Activated naive CD8-positive, alpha-beta T cell (primary cell): Measurements from ENCODE around the gene PSMB2.

Experiments
- H3K27ac Mint-ChIP-seq: one replicate; pipeline ENCODE4 v1.8.0; 2021; ENCODE audit warnings: mixed read lengths
- H3K27me3 Mint-ChIP-seq: one replicate; pipeline ENCODE4 v1.8.0; 2021; ENCODE audit warnings: mixed read lengths
- H3K36me3 Mint-ChIP-seq: one replicate; pipeline ENCODE4 v1.8.0; 2021; ENCODE audit warnings: mixed read lengths
- H3K4me1 Mint-ChIP-seq: one replicate; pipeline ENCODE4 v1.8.0; 2021; ENCODE audit warnings: low read depth, mixed read lengths
- H3K4me3 Mint-ChIP-seq: one replicate; pipeline ENCODE4 v1.8.0; 2021; ENCODE audit warnings: mild to moderate bottlenecking, mixed read lengths
- H3K9me3 Mint-ChIP-seq: one replicate; pipeline ENCODE4 v1.8.0; 2021; ENCODE audit warnings: low read depth, mixed read lengths

The PSMB2 gene

DNA sequence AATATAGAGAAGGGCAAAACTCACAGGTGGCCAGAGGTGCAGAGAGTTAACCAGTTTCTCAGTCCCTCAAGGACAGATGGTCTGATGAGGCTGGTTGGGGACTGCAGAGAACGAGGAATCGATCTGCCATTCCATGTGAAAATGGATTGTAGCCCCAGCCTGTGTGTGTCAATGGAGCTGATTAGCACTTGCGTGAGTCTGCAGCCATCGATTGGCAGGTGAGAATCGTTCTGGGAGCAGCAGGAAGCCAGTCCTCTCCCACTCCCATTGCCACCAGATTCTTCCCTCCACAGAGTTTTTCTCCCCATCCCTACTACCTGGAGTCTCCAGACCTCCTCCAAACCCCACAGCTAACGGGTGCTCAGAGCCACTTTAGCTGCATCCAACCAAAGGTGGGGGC, 18.3 kb upstream of the PSMB2 start:
- H3K9me3 Mint-ChIP-seq: no peaks in the 10 kb centered on the region
- peaks cover 2% of the 10 kb centered on the region for H3K4me1 Mint-ChIP-seq
- no peaks in the 10 kb centered on the region for H3K36me3 Mint-ChIP-seq
- H3K27me3 Mint-ChIP-seq: no peaks in the 10 kb centered on the region
- no peak overlapping the region for H3K27ac Mint-ChIP-seq
- H3K4me3 Mint-ChIP-seq: no peak overlapping the region

DNA sequence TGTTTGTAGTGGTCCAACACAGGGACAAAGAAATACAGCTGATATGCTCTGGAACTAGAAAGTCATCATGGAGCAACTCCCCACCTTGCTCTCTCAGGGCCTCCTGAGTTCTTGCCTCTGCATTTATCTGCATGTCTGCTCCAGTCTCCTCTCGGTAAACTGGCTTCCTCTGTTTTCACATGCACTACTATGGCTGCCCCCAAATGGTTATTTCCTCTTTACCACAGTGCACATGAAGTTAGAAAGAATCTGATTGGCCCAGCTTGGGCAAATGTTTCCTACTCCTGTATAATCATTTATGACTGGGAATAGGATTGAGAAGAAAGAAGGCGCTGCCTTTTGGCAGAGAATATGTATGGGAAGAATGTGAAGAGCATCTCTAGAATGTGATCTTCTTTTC, 16.5 kb upstream of the PSMB2 start:
- Mint-ChIP-seq H3K9me3 (no peaks in the 10 kb centered on the region), H3K27me3 (no peaks in the 10 kb centered on the region), H3K27ac (no peak overlapping the region), H3K4me1 (peaks cover 2% of the 10 kb centered on the region), H3K4me3 (no peak overlapping the region), H3K36me3 (no peaks in the 10 kb centered on the region)

DNA sequence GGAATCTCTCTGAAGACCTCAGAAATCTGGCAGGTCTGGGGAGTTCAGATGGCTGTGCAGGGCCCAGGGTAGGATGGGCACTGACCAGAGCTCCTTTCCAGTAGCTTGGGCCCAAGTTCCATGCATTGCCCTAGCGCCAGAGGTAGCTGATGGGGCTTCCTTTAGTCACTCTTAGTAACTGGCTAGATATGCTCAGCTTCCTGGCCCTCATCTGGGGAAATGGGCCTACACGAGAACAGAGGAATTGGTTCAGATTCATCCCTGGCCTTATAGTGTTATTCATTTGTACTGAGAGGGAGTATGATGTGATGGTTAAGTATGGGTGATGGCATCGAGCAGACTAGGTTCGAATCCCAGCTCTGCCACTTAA, 15.5 kb upstream of the PSMB2 start:
- Mint-ChIP-seq H3K9me3 (no peaks in the 10 kb centered on the region), H3K4me3 (no peak overlapping the region), H3K36me3 (no peaks in the 10 kb centered on the region), H3K4me1 (peaks cover 2% of the 10 kb centered on the region), H3K27me3 (no peaks in the 10 kb centered on the region), H3K27ac (no peak overlapping the region)

DNA sequence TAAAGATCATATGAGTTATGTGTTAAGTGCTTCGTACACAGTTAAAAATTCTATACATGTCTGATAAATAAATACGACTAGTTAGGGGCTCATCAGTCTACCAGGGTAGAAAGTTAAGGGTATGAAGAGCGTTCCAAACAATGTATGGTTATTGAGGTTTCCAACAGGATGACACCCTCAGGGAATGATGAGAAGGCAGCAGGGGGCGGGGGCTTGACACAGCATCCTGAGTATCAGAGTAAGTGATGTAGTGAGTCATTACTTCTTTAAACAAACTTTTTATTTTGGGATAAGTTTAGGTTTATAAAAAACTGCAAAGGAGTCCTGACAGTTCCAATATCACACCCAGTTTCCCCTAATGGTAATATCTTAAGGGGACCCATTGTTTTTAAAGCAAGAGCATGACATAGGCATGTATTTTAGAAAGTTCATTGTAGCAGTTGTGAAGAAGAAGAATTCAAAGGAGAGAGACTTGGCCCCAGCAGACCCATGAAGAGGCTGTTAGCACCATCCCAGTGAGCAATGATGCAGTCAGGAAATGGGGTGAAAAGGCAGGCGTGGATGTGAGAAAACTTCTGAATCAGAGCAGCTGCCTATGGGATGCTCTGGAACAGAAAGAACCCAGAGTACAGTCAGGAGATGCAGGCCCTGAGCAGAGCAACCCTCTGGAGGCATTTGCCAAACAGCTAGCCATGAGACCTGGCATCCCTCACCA, 15.0 kb upstream of the PSMB2 start:
- no peaks in the 10 kb centered on the region for H3K9me3 Mint-ChIP-seq
- H3K36me3 Mint-ChIP-seq: no peaks in the 10 kb centered on the region
- H3K27ac Mint-ChIP-seq: no peak overlapping the region
- H3K4me1 Mint-ChIP-seq: peaks cover 2% of the 10 kb centered on the region
- H3K4me3 Mint-ChIP-seq: no peak overlapping the region
- H3K27me3 Mint-ChIP-seq: no peaks in the 10 kb centered on the region

DNA sequence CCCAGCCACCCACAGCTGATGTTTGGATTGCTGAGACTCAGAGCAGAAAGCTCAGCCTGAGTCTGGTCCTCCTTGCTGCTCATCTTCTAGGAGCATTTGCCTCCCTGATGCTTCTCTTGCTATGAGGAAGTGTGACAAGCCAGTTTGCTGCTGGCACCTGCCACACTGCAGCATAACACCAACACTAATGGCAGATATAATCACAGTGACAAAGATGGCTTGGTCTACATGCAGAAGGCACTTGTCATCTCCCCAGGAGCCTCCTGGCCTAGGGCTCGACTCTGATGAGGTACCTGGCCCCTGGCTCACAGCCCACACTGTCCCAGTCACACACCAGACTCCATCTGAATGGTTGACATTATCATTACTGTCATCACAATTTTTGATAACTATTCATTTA, 13.9 kb upstream of the PSMB2 start:
- H3K9me3 Mint-ChIP-seq: no peaks in the 10 kb centered on the region
- H3K4me3 Mint-ChIP-seq: no peak overlapping the region
- H3K4me1 Mint-ChIP-seq: peaks cover 2% of the 10 kb centered on the region
- H3K27ac Mint-ChIP-seq: no peak overlapping the region
- H3K36me3 Mint-ChIP-seq: no peaks in the 10 kb centered on the region
- H3K27me3 Mint-ChIP-seq: no peaks in the 10 kb centered on the region

DNA sequence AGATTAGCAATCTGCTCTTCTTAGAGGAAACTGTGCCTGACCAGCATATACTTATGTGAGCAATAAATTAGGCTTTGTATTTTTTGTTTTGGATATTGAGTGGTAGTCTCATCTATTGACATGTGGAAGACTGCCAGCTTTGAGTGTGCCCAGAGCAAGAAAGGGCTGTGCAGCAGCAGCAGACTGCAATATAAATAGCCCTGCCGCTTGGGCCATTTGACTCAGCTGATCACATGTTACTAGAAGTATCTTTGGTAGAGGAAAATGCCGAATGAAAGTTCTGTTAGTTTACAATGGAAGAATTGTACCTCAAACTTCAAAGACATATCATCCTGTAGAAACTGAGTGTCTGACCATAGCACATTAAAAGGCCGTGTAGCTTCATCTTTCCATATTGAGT, 9.1 kb upstream of the PSMB2 start:
- H3K9me3 Mint-ChIP-seq: no peaks in the 10 kb centered on the region

DNA sequence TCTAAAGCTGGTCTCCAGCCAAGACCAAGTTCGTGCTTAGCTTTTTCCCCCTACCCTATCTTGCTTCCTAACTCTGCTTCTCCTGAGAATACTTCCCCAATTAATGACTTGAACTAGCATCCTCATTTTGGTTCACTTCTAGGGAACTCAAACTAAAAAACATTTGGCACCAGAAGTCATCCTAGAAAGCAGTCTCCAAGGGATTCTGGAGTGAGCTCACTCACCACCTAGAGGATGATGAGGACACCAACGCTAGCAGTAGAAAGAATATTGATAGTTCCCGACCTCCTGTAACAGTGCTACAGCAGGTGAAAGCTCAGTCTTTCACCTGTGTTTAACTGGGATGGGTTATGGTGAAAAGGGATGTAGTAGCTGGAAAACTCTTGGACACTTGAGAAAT, 4.7 kb upstream of the PSMB2 start:
- H3K9me3 Mint-ChIP-seq: no peaks in the 10 kb centered on the region
- H3K4me3 Mint-ChIP-seq: no peak overlapping the region
- peaks cover 12% of the 10 kb centered on the region for H3K27me3 Mint-ChIP-seq
- no peaks in the 10 kb centered on the region for H3K36me3 Mint-ChIP-seq
- H3K4me1 Mint-ChIP-seq: peaks cover 8% of the 10 kb centered on the region
- no peak overlapping the region for H3K27ac Mint-ChIP-seq

More for the DNA sequence above, 9.1 kb upstream of the PSMB2 start:
- H3K27ac Mint-ChIP-seq: no peak overlapping the region
- H3K4me1 Mint-ChIP-seq: no peaks in the 10 kb centered on the region
- no peaks in the 10 kb centered on the region for H3K36me3 Mint-ChIP-seq
- no peak overlapping the region for H3K4me3 Mint-ChIP-seq
- peaks cover 6% of the 10 kb centered on the region for H3K27me3 Mint-ChIP-seq

DNA sequence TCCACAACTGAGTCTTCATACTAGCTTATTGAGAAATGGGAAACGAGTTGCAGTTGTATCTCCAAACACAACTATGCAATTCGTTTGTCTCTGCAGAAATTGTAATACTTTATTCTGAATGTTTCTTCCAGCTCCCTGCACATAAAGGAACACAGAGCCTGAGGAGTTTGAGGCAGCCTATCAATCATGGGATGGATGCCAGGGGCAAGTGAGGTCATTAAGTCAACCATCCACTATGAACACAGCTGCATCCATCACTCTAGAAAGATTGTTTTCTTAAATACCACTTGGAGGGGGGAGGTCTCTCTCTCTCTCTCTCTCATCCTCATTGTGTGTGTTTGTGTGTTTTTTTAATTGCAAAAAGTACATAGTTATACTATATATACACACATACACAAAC, 2.9 kb upstream of the PSMB2 start:
- H3K27ac Mint-ChIP-seq: no peak overlapping the region
- no peaks in the 10 kb centered on the region for H3K36me3 Mint-ChIP-seq
- peak overlapping the region; percentile 14 for H3K4me3 Mint-ChIP-seq
- H3K27me3 Mint-ChIP-seq: peaks cover 12% of the 10 kb centered on the region
- H3K9me3 Mint-ChIP-seq: no peaks in the 10 kb centered on the region
- H3K4me1 Mint-ChIP-seq: peaks cover 20% of the 10 kb centered on the region

DNA sequence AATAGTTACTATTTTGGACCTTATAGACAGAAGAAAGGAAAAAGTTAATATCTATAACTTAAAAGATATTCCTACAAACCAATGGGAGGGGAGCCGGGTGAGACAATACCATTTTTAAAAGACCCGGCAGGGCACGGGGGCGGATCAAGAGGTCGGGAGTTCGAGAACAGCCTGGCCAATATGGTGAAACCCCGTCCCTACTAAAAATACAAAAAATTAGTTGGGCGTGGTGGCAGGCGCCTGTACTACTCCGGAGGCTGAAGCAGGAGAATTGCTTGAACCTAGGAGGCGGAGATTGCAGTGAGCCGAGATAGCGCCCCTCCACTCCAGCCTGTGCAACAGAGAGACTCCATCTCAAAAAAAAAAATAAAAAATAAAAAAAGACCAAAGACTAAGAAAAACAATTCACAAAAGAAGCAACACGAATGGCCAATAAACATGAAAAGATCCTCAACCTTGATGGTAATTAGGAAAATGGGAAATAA, 1.2 kb upstream of the PSMB2 start:
- no peaks in the 10 kb centered on the region for H3K9me3 Mint-ChIP-seq
- peaks cover 33% of the 10 kb centered on the region for H3K4me1 Mint-ChIP-seq
- peak overlapping the region; percentile 100 for H3K4me3 Mint-ChIP-seq
- no peaks in the 10 kb centered on the region for H3K36me3 Mint-ChIP-seq
- H3K27ac Mint-ChIP-seq: peak overlapping the region; percentile 99
- H3K27me3 Mint-ChIP-seq: peaks cover 12% of the 10 kb centered on the region

DNA sequence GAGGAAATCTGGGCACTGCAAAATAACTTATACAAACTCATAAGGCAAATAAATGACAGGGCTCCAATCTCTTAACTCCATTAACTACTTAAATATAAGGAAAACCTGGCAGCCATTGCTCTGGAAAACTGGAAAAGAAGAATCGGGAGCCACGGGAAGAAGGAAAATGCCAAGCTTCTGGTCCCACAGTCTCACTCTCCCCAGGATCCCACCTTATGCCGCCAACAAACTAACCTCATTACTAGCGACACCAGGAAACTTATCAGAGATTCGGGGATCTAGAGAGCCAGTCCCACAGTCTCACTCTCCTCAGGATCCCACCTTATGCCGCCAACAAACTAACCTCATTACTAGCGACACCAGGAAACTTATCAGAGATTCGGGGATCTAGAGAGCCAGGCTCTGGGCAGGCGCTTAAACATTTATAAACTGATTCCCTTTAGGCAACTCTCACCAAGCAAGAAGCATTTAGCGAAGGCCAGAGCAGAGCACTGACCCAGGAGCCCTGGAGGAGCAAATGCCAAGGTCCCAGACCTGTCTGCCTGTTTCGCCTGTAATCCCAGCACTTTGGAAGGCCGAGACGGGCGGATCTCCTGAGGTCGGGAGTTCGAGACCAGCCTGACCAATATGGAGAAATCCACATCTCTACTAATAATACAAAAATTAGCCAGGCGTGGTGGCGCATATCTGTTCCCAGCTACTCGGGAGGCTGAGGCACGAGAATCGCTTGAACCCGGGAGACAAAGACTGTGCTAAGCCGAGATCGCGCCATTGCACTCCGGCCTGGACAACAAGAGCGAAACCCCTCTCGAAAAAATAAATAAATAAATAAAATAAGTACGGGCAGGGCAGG, 720 bp downstream of the PSMB2 start:
- peak overlapping the region; percentile 99 for H3K27ac Mint-ChIP-seq
- H3K4me3 Mint-ChIP-seq: peak overlapping the region; percentile 100
- H3K36me3 Mint-ChIP-seq: no peaks in the 10 kb centered on the region
- H3K27me3 Mint-ChIP-seq: peaks cover 7% of the 10 kb centered on the region
- H3K9me3 Mint-ChIP-seq: no peaks in the 10 kb centered on the region
- H3K4me1 Mint-ChIP-seq: peaks cover 43% of the 10 kb centered on the region

DNA sequence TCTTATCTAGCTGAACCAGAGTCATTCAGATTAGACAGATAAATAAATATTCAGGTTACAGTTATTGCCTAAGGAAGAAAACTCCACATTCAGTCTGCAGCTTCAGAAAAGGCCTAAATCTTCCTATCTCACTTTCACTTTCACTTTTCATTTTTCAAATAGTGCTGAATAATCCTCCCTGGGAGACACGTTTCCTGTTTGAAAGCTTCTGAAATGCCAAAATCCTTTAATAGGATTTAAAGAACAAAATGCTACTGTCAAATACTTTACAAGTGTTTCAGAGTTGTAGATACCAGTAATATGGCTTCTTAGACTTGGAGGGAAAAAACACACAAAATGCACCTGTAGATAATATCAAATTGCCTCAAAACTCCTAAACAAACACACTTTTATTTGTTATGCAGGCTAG, 3.9 kb downstream of the PSMB2 start:
- Mint-ChIP-seq H3K27ac (peak overlapping the region; percentile 96), H3K27me3 (no peaks in the 10 kb centered on the region), H3K4me1 (peaks cover 44% of the 10 kb centered on the region), H3K9me3 (no peaks in the 10 kb centered on the region), H3K4me3 (peak overlapping the region; percentile 85), H3K36me3 (no peaks in the 10 kb centered on the region)

DNA sequence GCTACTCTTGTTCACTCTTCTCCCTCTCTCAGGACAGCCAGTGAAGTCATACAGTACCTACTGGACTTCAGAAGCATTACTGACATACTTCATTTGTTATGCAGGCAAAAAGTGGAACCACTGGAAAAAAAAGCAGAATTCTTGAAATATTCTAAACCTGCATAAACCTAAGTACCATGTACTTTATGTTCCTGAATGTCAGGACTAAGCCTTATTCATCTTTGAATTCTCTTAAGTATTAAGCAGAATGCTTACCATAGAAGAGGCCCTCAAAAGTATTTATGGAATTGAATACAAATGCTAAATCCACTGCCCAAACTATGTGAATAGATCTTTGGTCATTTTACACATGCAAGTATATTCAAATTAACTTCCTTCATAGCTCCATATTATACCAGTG, 7.8 kb downstream of the PSMB2 start:
- Mint-ChIP-seq H3K27ac (no peak overlapping the region), H3K36me3 (peaks cover 8% of the 10 kb centered on the region), H3K4me1 (peaks cover 27% of the 10 kb centered on the region), H3K4me3 (no peak overlapping the region), H3K27me3 (no peaks in the 10 kb centered on the region), H3K9me3 (no peaks in the 10 kb centered on the region)

DNA sequence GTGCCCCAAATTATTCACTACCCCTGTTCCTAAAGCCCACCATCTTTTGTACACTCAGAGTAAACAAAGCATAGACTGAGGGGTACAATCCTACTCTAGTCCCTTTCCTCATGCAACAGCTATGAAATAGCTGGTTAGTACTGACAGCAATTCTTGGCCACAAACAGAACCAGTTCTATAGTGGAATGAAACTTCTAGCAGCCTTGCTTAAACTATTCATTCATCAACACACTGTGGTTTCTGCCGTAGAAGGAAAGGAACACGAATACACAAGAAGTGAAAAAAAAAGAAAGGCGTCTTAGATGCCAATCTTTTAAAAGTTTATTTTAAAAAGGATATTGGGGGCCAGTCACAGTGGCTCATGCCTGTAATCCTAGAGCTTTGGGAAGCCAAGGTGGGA, 9.9 kb downstream of the PSMB2 start:
- peaks cover 15% of the 10 kb centered on the region for H3K4me1 Mint-ChIP-seq

DNA sequence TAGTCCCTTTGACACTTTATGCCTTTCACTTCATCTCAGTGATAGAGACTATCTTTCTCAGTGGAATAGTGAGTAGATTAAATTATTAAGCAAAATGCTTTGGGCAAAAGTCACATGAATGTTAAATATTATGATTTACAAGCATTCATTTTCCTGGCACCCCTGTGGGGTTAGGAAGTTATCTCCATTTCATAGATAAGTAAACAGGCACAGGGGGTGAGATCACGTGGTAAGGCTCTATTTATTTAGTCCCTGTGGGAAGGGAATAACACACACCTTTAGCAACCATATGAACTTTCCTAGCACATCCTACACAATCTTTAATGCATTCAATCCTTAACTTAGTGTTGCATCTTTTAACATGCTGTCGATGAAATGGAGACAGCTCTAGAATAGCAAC, 12.3 kb downstream of the PSMB2 start:
- Mint-ChIP-seq H3K27ac (no peak overlapping the region), H3K27me3 (no peaks in the 10 kb centered on the region), H3K4me1 (peaks cover 12% of the 10 kb centered on the region), H3K9me3 (no peaks in the 10 kb centered on the region), H3K4me3 (no peak overlapping the region), H3K36me3 (peaks cover 8% of the 10 kb centered on the region)

More for the DNA sequence above, 9.9 kb downstream of the PSMB2 start:
- Mint-ChIP-seq H3K4me3 (no peak overlapping the region), H3K27me3 (no peaks in the 10 kb centered on the region), H3K27ac (no peak overlapping the region), H3K9me3 (no peaks in the 10 kb centered on the region), H3K36me3 (peaks cover 8% of the 10 kb centered on the region)

DNA sequence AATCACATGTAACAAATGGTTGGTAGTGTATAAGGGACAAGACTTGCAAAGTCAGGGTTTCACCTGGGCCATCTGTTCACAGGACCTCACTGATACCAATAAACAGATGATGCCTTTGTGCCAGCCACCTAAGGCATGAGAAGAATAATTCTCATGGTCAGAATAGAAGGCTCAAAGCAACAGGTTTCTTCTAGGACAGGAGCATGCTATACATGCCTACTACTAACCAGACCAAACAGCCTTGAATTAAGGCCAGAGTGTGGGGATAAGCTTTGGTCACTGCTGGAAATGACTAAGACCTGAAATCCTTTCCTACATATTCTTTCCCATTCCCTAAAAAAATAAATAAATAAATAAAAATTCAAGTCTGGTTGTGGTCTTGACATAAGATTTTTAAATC, 17.5 kb downstream of the PSMB2 start:
- Mint-ChIP-seq H3K4me1 (peaks cover 12% of the 10 kb centered on the region), H3K36me3 (no peaks in the 10 kb centered on the region), H3K27me3 (no peaks in the 10 kb centered on the region), H3K27ac (no peak overlapping the region), H3K4me3 (no peak overlapping the region), H3K9me3 (no peaks in the 10 kb centered on the region)
